ENCODE results near the gene HOXA1.

DNA sequence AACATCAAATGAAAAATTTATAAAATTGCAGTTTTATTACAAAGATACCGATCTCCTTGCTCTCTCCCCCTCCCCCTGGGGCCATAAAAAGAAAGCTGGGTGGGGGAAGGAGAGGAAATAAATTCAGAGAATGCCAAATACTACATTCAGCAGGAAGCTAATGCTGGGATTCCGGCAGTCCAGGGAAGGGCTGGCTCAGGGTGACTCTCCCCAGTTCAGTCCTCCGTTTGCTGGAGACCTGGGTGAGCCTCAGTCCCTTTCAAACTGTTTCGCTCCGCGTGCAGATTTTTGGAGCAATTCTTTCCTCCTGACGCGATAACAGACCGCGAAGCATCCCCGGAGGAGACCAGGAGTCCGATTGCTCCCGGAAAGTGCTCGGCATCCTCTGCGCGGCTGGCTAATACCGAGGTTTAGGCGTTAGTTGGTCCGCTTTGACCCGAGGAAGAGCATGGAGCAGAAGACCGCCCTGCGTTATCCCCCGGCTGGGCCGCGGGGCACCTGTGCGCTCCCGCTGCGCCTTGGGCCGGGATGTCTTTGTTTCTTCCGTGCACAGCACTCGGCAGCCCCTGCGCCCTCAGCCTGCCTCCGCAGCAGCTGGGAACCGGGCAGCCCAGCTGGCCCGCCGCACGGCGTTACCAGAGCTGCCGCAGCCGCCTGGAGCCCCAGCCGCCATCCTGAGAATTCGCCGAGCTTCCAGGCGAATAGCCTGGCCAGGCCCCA is 10.5 kb upstream of the HOXA1 start:
- TF ChIP-seq, protein P1, sequence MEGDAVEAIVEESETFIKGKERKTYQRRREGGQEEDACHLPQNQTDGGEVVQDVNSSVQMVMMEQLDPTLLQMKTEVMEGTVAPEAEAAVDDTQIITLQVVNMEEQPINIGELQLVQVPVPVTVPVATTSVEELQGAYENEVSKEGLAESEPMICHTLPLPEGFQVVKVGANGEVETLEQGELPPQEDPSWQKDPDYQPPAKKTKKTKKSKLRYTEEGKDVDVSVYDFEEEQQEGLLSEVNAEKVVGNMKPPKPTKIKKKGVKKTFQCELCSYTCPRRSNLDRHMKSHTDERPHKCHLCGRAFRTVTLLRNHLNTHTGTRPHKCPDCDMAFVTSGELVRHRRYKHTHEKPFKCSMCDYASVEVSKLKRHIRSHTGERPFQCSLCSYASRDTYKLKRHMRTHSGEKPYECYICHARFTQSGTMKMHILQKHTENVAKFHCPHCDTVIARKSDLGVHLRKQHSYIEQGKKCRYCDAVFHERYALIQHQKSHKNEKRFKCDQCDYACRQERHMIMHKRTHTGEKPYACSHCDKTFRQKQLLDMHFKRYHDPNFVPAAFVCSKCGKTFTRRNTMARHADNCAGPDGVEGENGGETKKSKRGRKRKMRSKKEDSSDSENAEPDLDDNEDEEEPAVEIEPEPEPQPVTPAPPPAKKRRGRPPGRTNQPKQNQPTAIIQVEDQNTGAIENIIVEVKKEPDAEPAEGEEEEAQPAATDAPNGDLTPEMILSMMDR (conservative IDR thresholded peaks at IDR 0.05 in 1 of 2, IDR thresholded peaks at IDR 0.05 in 1 of 2; ENCODE audit: extremely low read depth in 1 of 2, insufficient read depth in 1 of 2, low read depth in 1 of 2, low read length in 2 of 2) = no peak
- no peak for TF ChIP-seq EZH2 (IDR thresholded peaks at IDR 0.05; ENCODE audit: borderline replicate concordance, low read length)

Data from mammary epithelial cell (primary cell).